ENCODE data around the gene PRR5.

PRR5 gene

GRCh38 chr22:44734278-44734677 lies 32.3 kb downstream of the PRR5 start:
- in situ Hi-C loops (cut with HindIII; ENCODE audit: low pct_ligation_motif_present, low sequenced_read_pairs): no loop called here
- Histone ChIP-seq H3K27me3 (replicated peaks) (no peaks in the 10 kb centered on the region), H3K4me3 (ENCODE audit: low read depth, low read length) (no peak overlapping the region), H3K36me3 (replicated peaks) (no peaks in the 10 kb centered on the region), H3K27ac (no peak overlapping the region)
- TF ChIP-seq, protein P1, sequence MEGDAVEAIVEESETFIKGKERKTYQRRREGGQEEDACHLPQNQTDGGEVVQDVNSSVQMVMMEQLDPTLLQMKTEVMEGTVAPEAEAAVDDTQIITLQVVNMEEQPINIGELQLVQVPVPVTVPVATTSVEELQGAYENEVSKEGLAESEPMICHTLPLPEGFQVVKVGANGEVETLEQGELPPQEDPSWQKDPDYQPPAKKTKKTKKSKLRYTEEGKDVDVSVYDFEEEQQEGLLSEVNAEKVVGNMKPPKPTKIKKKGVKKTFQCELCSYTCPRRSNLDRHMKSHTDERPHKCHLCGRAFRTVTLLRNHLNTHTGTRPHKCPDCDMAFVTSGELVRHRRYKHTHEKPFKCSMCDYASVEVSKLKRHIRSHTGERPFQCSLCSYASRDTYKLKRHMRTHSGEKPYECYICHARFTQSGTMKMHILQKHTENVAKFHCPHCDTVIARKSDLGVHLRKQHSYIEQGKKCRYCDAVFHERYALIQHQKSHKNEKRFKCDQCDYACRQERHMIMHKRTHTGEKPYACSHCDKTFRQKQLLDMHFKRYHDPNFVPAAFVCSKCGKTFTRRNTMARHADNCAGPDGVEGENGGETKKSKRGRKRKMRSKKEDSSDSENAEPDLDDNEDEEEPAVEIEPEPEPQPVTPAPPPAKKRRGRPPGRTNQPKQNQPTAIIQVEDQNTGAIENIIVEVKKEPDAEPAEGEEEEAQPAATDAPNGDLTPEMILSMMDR (IDR thresholded peaks at IDR 0.05; ENCODE audit: low read depth, low read length, missing control alignments): no peak
- no peak for DNase-seq

DNA sequence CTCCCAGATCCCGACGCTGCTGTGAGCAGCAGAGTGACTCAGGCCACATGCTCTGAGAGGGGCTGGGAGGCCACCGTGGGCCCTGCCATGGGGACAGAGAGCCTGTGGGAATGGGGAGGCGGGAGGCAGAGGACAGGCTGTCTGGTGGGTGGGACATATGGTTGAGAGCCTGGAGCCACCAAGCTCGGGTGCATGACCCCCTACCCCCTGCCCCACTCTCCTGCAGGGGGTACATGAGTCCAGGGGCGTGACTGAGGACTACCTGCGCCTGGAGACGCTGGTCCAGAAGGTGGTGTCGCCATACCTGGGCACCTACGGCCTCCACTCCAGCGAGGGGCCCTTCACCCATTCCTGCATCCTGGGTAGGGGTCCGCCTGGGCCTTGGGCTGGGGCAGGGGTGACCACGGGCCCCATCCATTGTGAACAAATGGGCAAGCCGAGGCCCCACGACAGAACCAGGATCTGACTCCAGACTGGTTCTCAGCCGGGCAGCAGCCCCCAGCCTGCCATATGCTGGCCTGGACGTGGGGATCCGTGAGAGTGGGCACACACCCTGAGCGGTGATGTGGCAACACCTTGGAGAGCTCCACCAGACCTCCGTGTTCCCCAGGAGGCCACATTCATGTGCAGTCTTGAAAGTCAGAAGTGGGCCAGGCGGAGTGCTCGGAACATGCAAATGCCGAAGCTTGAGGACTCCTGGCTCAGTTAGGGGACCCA lies 33.0 kb downstream of the PRR5 start:
- in situ Hi-C loops (cut with HindIII; ENCODE audit: low pct_ligation_motif_present, low sequenced_read_pairs): no loop called here
- Histone ChIP-seq H3K36me3 (replicated peaks) (no peaks in the 10 kb centered on the region), H3K27ac (no peak overlapping the region), H3K4me3 (ENCODE audit: low read depth, low read length) (no peak overlapping the region), H3K27me3 (replicated peaks) (no peaks in the 10 kb centered on the region)
- TF ChIP-seq, protein P1 (IDR thresholded peaks at IDR 0.05; ENCODE audit: low read depth, low read length, missing control alignments): no peak
- no peak for DNase-seq

DNA sequence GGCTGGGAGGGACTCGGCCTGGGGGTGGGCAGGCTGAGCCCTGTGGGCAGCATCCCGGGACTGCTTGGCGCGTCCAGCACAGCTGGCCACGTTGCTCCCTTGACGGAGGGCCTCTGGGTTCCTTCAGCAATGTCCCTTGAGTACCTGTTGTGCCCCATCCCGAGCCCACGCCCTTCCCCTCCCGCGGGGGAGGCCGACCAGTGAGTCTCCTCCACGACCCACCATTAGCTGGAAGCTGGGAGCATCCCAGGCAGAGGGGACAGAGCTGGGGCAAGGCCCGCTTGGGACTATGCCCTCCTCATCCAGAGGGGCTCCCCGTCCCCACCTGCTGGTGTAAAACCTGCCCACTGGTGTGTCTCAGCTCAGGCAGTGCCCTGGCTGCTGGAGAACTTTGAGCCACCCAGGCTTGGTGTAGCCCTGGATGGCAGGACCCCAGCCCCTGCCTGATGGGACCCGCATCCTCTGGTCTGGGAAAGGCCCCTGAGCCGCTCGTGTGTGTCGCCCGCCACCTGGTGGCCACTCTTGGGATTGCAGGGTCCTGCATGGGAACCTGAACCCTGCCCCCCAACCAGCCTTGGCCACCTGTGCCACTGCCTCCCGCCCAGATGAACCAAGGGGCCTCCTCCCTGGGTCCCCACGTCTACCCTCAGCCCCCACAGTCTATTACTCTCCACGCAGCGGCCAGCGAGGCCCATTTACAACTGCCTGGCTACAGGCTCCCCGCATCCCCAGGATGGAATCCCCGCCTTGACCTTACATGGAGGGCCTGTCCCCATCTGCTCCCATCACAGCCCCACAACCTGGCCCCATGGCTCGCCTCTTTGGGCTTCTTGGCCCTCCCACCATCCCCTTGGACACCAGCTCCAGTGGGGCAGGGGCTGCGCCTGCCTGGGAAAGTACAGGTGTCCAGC lies 33.8 kb downstream of the PRR5 start:
- DNase-seq: peak; percentile 25
- TF ChIP-seq, protein P1 (IDR thresholded peaks at IDR 0.05; ENCODE audit: low read depth, low read length, missing control alignments): peak; percentile 95
- no peaks in the 10 kb centered on the region for H3K27me3 ChIP-seq (replicated peaks)
- H3K27ac ChIP-seq: no peak overlapping the region
- H3K4me3 ChIP-seq (ENCODE audit: low read depth, low read length): no peak overlapping the region
- in situ Hi-C loops (cut with HindIII; ENCODE audit: low pct_ligation_motif_present, low sequenced_read_pairs): no loop called here
- H3K36me3 ChIP-seq (replicated peaks): no peaks in the 10 kb centered on the region

GRCh38 chr22:44736581-44737405 lies 34.8 kb downstream of the PRR5 start:
- in situ Hi-C loops (cut with HindIII; ENCODE audit: low pct_ligation_motif_present, low sequenced_read_pairs): no loop called here
- TF ChIP-seq, protein P1 (IDR thresholded peaks at IDR 0.05; ENCODE audit: low read depth, low read length, missing control alignments): no peak
- Histone ChIP-seq H3K27me3 (replicated peaks) (no peaks in the 10 kb centered on the region), H3K36me3 (replicated peaks) (no peaks in the 10 kb centered on the region), H3K4me3 (ENCODE audit: low read depth, low read length) (no peak overlapping the region), H3K27ac (no peak overlapping the region)
- DNase-seq: no peak

GRCh38 chr22:44737406-44738346 lies 35.7 kb downstream of the PRR5 start:
- DNase-seq: no peak
- in situ Hi-C loops (cut with HindIII; ENCODE audit: low pct_ligation_motif_present, low sequenced_read_pairs): no loop called here
- H3K27me3 ChIP-seq (replicated peaks): no peaks in the 10 kb centered on the region
- H3K36me3 ChIP-seq (replicated peaks): no peaks in the 10 kb centered on the region
- no peak overlapping the region for H3K4me3 ChIP-seq (ENCODE audit: low read depth, low read length)
- no peak overlapping the region for H3K27ac ChIP-seq
- TF ChIP-seq, protein P1 (IDR thresholded peaks at IDR 0.05; ENCODE audit: low read depth, low read length, missing control alignments): no peak
